HepG2 (cell line): Measurements from ENCODE around the gene CYP46A1. TPM values are rescaled to one million over a fixed set of nuclear protein-coding genes. Genes with fewer than 3 reads are reported as not detected.

Experiments used
- ERF ChIP-seq: IDR thresholded peaks from 2 replicates; pipeline ENCODE4 v1.6.1; 2018; ENCODE audit warnings: missing biosample characterization, missing genetic modification reagents
- FOXK1 ChIP-seq: sonication (generic); formaldehyde crosslinking; IDR thresholded peaks from 2 replicates; pipeline ENCODE4 v1.4.0; 2020; ENCODE audit warnings: low read depth, missing genetic modification reagents, borderline replicate concordance
- GFI1 ChIP-seq: sonication (generic); formaldehyde crosslinking; IDR thresholded peaks from 2 replicates; pipeline ENCODE4 v1.5.0; 2020; ENCODE audit warnings: missing genetic modification reagents, mild to moderate bottlenecking, borderline replicate concordance
- HNRNPH1 ChIP-seq: fragments of 200-400 bp; formaldehyde crosslinking; optimal IDR thresholded peaks from 2 replicates; pipeline ENCODE3; 2017; ENCODE audit warnings: mild to moderate bottlenecking, low read depth, low read length
- MIER3 ChIP-seq: IDR thresholded peaks from 2 replicates; pipeline ENCODE4 v1.6.1; 2016; ENCODE audit warnings: missing compliant biosample characterization, borderline replicate concordance
- PBX3 ChIP-seq: sonication (generic); formaldehyde crosslinking; IDR thresholded peaks from 2 replicates; pipeline ENCODE4 v1.8.1; 2023; ENCODE audit warnings: missing genetic modification reagents, inconsistent platforms, borderline replicate concordance
- SAP130 ChIP-seq: IDR thresholded peaks from 2 replicates; pipeline ENCODE4 v1.6.1; 2016; ENCODE audit warnings: low read depth
- SOX13 ChIP-seq, 3 experiments: fragments of 450-650 bp in 1 of 3; sonication (generic) in 1 of 3; formaldehyde crosslinking in 1 of 3; IDR thresholded peaks in 2 of 3; conservative IDR thresholded peaks in 1 of 3; 2 replicates each; pipeline versions ENCODE4 v1.5.0 to v1.6.1; 2016 to 2020; ENCODE audit warnings: antibody characterized with exemption in 1 of 3, mild to moderate bottlenecking in 1 of 3, missing compliant biosample characterization in 1 of 3, missing genetic modification reagents in 1 of 3, moderate library complexity in 1 of 3
- ZNF232 ChIP-seq: sonication (generic); formaldehyde crosslinking; IDR thresholded peaks from 2 replicates; pipeline ENCODE4 v1.4.0; 2020; ENCODE audit warnings: missing genetic modification reagents, borderline replicate concordance
- ZNF556 ChIP-seq: sonication (generic); formaldehyde crosslinking; IDR thresholded peaks from 2 replicates; pipeline ENCODE4 v1.4.0; 2020; ENCODE audit warnings: mild to moderate bottlenecking, missing genetic modification reagents, borderline replicate concordance
- ZNF614 ChIP-seq: IDR thresholded peaks from 2 replicates; pipeline ENCODE4 v1.6.1; 2018; ENCODE audit warnings: missing biosample characterization, missing genetic modification reagents, inconsistent platforms, borderline replicate concordance
- polyA plus RNA-seq, 8 experiments: library from polyadenylated mRNA; depleted of rRNA in 3 of 8; stranded (reverse) in 7 of 8; unstranded in 1 of 8; fragments of >200 nt; fragmentation: Illumina TruSeq in 4 of 8; extraction: Trizol in 4 of 8; gene quantifications; 2 replicates each; pipeline versions ENCODE4 v1.2.1 to v1.2.3, GENCODE V29; 2011 to 2016; ENCODE audit warnings: low read depth in 4 of 8, missing spikeins in 1 of 8, mixed read lengths in 1 of 8; ENCODE audit not compliant: insufficient read depth in 1 of 8
- total RNA-seq, 5 experiments: library from RNA; depleted of rRNA; stranded (reverse); fragments of >200 nt; fragmentation: Illumina TruSeq; extraction: Trizol; gene quantifications; 2 replicates each; pipeline ENCODE4 v1.2.3, GENCODE V29; 2016; ENCODE audit warnings: low read depth in 1 of 5
- TF ChIP-seq, protein P1 (sequence below): sonication (generic); formaldehyde crosslinking; IDR thresholded peaks from 2 replicates; pipeline ENCODE4 v1.4.0; 2020; ENCODE audit warnings: mild to moderate bottlenecking, low read depth, missing genetic modification reagents
- TF ChIP-seq, protein P2 (sequence below): IDR thresholded peaks from 2 replicates; pipeline ENCODE4 v1.6.1; 2016
- TF ChIP-seq, protein P3 (sequence below), 2 experiments: fragments of 450-650 bp in 1 of 2; sonication (generic) in 1 of 2; formaldehyde crosslinking in 1 of 2; IDR thresholded peaks; 2 replicates each; pipeline versions ENCODE4 v1.6.1 to v1.8.0; 2016 to 2022; ENCODE audit warnings: antibody characterized with exemption in 1 of 2, mild to moderate bottlenecking in 1 of 2, missing genetic modification reagents in 1 of 2

Gene CYP46A1
- total and polyA plus RNA-seq, 2 of the 13 experiments (the other 11 are each of a cell fraction or from before 2014, with no cell fraction given) = not detected

DNA sequence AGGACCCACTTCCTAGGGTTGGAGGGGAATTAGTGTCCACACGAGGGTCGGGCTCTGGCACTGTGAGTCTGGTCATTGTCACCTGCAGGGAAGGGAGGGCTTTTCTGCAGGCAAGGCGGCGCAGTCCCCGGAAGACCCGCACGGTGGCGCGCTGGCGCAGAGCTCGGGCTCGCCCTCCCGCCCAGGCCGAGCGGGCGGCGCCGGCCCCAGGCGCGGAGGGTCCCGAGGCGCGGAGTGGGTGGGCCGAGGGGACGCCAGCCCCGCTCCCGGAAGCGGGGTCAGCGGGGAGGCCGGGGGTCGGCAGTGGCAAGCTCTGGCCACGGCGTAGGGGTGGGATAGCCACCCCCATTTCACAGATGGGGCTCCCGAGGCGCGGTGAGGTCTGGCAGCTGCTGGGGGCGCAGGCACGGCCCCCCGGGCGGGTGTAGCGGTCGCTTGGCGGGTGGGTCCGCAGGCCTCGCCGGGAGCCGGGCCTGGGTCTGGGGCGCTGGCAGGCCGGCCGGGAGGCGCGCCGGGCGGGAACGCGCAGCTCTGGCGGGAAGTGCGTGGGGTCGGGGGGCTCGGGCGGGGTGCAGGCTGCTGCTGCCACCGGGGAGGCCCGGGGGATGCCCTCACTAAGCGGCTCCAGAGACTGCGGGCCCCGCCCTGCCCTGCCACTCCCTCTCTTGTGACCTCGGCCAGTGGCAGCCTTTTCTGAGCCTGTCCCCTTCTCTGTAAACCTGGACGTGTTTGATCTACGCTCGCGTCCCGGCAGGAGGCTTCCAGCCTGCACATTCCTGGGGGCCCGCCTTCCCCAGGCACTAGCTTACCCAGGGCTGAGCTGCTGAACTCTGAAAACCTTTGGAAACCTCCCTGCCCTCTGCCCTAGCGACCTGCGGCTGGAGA lies 46.1 kb downstream of the CYP46A1 start (continued):
- TF ChIP-seq SAP130 (CRISPR knock-in tag) = peak; percentile 74
- TF ChIP-seq FOXK1 (CRISPR knock-in tag) = no peak
- no peak for TF ChIP-seq ZNF614 (CRISPR knock-in tag)
- 0 out of 2 replicates have a peak, but pooled peaks have one; percentile 39 for TF ChIP-seq SOX13 (IDR thresholded peaks at IDR 0.05)
- TF ChIP-seq SOX13 (CRISPR knock-in tag; conservative IDR thresholded peaks at IDR 0.05 in 1 of 2, IDR thresholded peaks at IDR 0.05 in 1 of 2) = peak in 1 of 2 experiments; percentile 71; a peak in 2 of 4 replicates
- TF ChIP-seq GFI1 (CRISPR knock-in tag) = no peak
- TF ChIP-seq HNRNPH1 = no peak
- no peak for TF ChIP-seq ZNF556 (CRISPR knock-in tag)
- no peak for TF ChIP-seq PBX3 (CRISPR knock-in tag)
- TF ChIP-seq, protein P1, sequence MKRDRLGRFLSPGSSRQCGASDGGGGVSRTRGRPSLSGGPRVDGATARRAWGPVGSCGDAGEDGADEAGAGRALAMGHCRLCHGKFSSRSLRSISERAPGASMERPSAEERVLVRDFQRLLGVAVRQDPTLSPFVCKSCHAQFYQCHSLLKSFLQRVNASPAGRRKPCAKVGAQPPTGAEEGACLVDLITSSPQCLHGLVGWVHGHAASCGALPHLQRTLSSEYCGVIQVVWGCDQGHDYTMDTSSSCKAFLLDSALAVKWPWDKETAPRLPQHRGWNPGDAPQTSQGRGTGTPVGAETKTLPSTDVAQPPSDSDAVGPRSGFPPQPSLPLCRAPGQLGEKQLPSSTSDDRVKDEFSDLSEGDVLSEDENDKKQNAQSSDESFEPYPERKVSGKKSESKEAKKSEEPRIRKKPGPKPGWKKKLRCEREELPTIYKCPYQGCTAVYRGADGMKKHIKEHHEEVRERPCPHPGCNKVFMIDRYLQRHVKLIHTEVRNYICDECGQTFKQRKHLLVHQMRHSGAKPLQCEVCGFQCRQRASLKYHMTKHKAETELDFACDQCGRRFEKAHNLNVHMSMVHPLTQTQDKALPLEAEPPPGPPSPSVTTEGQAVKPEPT = no peak
- TF ChIP-seq, protein P2, sequence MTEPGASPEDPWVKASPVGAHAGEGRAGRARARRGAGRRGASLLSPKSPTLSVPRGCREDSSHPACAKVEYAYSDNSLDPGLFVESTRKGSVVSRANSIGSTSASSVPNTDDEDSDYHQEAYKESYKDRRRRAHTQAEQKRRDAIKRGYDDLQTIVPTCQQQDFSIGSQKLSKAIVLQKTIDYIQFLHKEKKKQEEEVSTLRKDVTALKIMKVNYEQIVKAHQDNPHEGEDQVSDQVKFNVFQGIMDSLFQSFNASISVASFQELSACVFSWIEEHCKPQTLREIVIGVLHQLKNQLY (CRISPR knock-in tag) = no peak
- TF ChIP-seq MIER3 (CRISPR knock-in tag) = no peak
- TF ChIP-seq ZNF232 = no peak
- 0 out of 2 replicates have a peak, but pooled peaks have one; percentile 32 for TF ChIP-seq ERF
- TF ChIP-seq, protein P3, sequence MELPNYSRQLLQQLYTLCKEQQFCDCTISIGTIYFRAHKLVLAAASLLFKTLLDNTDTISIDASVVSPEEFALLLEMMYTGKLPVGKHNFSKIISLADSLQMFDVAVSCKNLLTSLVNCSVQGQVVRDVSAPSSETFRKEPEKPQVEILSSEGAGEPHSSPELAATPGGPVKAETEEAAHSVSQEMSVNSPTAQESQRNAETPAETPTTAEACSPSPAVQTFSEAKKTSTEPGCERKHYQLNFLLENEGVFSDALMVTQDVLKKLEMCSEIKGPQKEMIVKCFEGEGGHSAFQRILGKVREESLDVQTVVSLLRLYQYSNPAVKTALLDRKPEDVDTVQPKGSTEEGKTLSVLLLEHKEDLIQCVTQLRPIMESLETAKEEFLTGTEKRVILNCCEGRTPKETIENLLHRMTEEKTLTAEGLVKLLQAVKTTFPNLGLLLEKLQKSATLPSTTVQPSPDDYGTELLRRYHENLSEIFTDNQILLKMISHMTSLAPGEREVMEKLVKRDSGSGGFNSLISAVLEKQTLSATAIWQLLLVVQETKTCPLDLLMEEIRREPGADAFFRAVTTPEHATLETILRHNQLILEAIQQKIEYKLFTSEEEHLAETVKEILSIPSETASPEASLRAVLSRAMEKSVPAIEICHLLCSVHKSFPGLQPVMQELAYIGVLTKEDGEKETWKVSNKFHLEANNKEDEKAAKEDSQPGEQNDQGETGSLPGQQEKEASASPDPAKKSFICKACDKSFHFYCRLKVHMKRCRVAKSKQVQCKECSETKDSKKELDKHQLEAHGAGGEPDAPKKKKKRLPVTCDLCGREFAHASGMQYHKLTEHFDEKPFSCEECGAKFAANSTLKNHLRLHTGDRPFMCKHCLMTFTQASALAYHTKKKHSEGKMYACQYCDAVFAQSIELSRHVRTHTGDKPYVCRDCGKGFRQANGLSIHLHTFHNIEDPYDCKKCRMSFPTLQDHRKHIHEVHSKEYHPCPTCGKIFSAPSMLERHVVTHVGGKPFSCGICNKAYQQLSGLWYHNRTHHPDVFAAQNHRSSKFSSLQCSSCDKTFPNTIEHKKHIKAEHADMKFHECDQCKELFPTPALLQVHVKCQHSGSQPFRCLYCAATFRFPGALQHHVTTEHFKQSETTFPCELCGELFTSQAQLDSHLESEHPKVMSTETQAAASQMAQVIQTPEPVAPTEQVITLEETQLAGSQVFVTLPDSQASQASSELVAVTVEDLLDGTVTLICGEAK (IDR thresholded peaks at IDR 0.05) = no peak
- TF ChIP-seq, protein P3 (CRISPR knock-in tag; IDR thresholded peaks at IDR 0.05) = no peak
